GM19395 (cell line): ENCODE data around the gene AKR1B15.
"Not testable (repeated sequence)": the region's sequence is repeated elsewhere in the genome, so short reads cannot be mapped to it uniquely, and the experiment has no call there.

Source experiments
- ATAC-seq: cut with Tn5 transposase; IDR thresholded peaks from one replicate; pipeline ENCODE4 v1.9.1; 2021; ENCODE audit warnings: mild to moderate bottlenecking, moderate library complexity; ENCODE audit not compliant: unreplicated experiment

Gene AKR1B15

DNA sequence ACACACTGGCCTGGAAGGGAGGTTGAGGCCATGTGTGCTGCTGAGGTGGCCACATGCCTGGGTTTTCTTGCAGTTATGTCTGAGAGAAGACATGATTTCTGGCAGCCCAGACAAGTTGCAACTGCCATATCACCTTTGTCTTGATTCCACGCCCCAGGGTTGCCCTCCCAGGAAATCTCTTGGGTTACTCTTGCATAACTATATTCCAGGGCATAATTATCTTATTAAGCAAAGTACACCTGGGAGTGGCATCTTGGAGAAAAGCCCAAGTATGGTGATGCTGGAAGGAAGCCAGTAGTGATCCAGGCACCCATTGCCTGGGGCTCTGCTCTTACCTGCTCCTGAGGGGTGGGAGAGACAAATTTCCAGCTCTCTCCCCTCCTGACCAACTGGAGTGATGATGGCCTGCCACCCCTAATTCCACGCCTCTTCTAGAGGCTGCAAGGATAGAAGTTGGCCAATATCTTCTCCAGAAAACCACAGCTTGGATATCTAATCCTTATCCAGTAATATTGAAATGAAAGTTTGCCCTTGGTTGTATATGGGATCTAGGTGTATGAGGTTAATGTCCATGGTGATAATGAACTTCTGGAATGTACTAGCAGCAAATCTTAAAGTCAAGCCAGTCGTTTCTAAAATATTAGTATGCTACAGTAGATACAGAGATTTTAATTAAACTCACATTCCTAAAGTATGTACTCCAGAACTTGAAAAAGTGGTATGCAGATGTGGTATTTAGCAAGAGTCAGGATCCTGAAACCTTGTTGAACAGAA, 16.5 kb upstream of the AKR1B15 start:
- no peak for ATAC-seq

DNA sequence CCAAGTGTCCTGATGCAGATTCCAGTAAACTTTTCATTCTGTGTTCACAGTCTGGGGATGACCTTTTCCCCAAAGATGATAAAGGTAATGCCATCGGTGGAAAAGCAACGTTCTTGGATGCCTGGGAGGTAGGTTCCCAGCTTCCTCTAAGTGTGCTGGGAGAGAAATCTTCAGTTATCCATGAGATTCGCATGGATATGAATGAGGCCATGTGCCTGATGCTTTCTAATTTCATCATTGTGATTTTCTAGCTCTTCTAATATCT, 16.0 kb upstream of the AKR1B15 start:
- ATAC-seq, result no peak

DNA sequence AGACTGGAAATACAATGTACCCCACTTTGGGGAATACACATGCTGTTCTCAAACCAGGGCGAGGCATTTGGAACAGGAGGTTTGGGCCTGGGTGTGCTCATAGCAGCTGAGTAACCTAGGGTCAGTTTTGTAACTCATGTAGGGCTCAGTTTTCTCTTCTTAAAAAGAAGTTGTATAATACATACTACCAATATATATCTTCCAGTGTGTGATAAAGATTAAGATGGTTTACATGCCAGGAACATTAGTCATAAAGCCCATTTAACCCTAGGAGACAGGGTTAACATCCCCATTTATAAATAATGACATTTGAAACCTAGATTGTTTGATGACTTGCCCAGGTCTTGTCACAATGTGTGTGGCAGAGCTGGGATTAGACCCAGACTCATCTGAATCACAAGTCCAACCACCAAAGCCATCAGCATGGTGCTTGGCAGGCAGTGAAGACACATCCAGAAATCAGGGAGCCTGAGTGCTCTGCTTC, 15.6 kb upstream of the AKR1B15 start:
- no peak for ATAC-seq

DNA sequence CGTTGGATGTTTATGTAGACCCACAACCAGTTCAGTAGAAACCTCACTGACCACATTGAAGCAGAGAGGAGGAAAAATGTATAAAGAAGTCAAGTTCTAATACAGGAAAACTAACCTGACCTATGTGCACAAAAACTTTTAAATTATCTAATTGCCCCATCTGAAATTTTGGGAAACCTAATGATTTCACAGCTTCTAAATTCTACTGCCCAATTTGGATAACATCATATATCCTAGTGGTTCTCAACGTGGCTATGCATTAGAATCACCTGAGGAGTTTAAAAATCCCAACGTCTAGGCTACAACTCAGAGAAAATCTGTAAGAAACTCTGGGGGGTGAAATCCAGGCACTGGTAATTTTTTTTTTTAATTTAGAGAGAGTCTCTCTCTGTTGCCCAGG, 14.3 kb upstream of the AKR1B15 start:
- no peak for ATAC-seq

DNA sequence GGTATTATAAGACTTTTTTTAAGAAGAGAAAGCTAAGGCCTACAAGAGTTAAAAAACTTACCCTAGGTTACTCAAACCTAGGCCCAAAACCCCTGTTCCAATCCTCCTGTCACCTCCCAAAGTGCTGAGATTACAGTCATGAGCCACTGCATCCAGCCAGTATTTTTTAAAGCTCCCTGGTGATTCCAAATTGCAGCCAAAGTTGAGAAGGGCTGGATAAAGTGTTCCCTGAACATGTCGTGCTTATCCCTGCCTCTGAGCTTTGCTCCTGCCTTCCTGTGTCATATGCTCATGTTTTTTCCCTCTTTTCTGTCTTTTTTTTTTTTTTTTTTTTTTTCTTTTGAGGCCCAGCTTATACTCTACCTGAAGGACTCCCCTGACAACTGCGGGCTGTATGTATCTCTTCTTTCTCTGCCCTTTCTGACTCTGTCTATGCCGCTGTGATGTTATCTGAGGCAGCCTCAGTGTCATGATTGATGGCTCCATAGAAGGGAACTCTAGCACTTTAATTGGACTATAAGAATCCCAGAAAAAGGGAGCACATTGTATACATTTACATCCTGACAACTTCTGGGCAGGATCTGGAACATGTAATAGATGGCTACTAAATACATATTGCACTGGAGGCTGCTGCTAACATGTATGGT, 13.5 kb upstream of the AKR1B15 start:
- no peak for ATAC-seq

DNA sequence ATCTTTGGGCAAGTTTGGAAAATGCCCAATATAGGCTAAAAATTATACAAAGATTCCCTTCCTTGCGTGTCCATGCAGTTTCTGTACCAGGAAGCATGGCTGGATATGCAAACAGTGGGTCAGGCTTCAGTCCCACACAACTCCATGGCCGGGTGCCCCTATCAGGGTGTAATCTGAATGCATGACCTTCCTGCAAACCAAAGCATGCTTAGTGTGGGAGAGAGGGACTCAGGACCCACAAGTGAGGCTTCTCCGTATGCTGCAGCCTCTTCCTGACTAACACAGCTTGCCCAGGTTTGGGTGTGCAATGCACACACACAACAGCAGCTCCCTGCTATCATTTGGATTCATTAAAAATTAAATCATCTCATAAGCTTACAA, 13.0 kb upstream of the AKR1B15 start:
- ATAC-seq, result no peak

DNA sequence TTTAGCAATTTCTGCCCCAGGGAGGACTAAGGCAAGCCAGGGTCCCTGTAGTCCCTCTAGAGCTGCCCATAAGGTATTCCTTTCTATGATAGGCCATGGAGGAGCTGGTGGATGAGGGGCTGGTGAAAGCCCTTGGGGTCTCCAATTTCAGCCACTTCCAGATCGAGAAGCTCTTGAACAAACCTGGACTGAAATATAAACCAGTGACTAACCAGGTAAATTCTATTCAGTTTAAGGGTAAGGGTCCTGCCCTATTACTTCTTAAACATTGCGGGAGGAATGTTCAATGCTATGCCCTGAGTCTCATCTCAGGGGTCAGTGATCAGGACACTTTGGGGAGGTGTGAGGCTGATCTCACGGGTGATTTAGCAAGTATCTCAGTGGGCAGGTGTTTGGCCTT, 12.4 kb upstream of the AKR1B15 start:
- not testable (repeated sequence) for ATAC-seq

DNA sequence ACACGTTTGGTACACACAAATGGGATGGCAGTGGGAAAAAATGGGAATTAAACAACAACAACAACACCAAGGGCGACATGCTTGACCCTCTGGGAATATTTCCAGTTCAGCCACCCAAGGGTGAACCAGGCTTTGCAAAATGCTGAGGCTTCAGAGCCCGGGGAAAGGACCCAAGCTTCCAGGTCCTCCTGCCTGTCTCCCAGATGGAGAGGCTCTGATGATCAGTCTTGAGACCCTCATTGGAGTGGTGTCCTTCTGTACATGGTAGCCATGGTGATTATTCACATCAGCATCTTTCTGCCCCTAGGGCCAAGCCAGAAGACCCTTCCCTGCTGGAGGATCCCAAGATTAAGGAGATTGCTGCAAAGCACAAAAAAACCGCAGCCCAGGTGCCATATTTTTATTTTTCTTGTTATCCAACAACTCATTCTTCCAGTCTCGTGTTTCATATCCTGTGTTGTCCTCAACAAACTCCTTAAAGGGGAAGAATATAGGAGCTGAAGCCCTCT, 11.6 kb upstream of the AKR1B15 start:
- ATAC-seq, result not testable (repeated sequence)

DNA sequence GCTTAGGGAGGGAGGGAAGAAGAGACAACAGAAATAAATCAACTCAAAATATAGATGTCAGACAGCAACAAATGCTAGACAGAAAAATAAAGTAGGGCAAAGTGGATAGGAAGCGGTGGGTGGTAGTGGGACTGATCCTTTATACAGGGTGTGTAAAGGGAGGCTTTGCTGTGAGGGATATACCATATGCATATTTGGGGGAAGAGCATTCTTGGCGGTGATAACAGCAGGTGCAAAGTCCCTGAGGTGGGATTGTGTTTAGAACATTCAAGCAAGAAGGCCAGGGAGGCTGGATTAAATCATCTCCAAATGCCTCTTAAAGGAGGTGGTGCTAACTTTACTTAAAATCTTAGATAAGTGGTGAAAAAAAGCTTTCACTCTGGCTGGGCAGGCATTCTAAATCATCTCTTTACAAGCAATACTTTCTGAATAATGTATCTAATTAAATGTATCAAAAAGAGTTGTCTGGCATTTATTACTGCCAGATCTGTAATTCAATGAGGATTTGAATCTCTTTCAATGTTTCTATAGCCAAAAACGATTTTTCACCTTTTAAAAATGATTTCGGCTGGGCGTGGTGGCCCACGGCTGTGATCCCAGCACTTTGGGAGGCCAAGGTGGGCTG, 9.4 kb upstream of the AKR1B15 start:
- ATAC-seq, result no peak

DNA sequence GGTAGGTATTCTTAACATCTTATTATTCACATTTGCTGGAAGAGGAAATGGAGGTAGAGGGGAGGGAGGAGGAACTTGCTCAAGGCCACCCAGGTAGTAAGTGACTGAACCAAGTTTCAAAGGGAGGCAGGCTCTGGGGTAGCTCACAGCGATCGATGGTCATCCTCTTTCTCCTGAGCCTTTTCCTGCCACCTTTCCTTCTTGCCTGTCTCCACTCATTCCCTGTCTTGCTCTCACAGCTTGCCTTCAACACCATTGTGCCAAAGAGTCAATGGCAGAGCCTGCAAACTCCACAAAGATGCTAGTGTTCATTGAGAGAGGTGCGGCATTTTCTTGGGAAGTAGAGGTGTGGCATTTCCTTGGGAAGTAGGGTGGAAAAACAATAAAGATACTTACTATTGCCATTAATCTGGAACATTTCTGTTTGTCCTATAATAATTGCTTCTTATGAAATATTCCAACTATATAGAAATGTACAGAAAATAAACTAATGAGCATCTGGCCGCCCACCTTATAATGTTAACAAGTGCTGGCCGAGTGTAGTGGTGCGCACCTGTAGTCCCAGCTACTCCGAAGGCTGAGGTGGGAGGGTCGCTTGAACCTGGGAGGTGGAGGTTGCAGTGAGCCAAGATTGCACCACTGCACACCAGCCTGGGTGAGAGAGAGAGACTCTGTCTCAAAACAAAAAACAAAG, 7.3 kb upstream of the AKR1B15 start:
- ATAC-seq, result not testable (repeated sequence)

DNA sequence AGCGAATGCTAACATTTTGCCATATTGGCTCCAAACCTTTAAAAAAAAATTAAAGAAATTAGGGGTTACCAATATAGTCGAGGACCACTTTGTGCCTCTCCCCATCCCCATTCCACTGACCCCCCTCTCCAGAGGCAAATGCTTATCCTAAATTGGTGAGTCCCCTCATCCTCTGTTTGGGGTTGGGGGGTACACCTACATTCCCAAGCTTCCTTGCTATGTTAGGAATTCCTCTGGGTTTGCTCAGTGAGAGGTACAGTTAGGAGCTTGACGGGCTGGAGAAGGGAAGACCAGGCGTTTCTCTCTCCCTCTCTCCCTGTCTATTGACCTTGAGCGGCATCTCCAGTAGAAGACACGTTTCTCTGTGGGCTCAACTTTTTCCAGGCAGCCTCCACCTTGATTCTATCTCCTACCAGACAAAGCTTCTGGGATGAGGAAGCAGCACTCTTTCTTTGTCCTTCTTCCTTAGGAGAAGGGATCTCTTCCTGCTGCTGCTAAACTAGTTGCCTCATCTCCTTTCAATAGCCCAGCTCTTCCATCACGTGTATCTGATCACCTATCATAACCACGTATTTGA, 6.6 kb upstream of the AKR1B15 start:
- no peak for ATAC-seq

DNA sequence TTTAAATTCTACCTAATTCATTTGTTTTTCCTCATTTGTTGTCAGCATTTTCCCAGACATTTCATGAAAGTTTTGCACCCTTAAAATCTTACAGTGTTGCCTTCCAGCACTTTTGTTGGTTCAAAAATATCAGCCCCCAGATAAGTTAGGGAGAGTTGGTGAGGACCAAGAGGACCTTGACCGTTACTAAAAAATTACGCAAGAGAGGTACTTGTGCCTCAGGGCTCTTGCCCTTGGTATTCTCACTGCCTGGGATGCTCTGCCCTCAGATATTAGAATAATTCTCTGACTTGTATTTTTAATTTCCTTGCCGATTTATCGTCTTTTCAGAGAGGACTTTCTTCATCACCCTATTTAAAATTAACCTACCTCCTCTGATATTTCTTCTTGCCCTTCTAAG, 3.5 kb upstream of the AKR1B15 start:
- no peak for ATAC-seq

DNA sequence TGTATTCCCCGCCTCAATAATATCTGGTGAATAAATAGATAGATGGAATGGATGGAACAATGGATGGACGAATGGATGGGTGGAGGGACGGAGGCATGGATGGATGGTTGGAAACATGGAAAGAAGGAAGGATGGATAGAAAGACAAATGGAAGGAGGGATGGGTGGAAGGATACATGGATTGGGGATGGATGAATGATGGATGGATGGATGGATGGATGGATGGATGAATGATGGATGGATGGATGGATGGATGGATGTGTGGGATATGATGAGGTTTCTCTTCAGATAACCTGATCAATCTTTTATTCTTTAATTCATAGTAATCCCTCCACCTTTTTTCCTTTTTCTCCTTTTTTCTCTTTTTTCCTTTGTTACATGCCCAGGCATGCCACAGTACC, 3.0 kb upstream of the AKR1B15 start:
- no peak for ATAC-seq

DNA sequence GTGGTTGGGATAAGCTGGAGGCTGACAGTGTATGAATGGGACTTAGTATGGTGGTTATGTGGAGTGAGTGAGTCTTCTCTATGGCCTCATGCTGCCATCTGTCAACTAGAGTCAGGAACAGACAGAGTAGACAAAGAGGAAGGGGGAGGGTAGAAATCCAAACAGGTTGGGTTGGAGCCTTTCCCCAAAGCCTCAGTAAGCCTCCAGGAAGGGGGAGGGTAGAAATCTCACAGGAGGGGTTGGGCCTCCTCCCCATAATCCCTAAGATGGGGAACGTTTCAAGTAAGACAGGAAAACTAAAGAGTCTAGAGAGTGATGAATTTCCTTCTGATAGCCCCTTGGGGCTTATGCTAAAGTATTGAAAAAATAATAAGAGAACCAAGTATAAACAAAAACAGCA, 2.0 kb upstream of the AKR1B15 start:
- ATAC-seq, result no peak

DNA sequence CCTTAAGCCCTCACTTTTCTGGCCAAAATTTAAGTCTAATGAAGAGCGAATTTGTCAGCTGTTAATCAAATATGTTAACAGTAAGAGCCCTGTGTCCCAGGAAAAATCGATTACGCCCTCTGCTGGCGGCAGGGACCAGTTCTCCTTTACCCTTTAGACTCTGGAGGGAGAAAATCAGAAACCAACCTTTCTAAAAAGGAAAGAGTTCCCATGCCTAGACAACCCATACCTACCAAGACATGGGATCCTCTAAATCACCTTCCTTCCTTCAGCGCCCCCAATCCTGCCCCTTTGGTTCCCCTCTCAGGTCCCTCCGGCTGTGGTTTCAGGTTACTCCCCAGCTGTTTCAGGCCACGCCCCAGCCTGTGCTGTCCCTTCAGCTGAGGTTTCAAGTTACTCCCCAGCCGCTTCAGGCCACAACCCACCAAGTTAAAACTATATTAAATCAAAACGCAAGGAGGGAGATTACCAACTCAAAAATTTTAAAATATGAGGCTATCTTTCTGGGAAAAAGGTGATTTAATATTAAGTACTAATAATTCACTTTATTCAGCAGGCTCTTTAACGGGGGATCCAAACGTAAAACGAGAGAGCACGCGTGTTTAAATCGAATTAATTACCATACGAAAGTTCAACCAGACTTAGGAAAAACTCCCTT, 1.4 kb upstream of the AKR1B15 start:
- peak; percentile 91 for ATAC-seq

DNA sequence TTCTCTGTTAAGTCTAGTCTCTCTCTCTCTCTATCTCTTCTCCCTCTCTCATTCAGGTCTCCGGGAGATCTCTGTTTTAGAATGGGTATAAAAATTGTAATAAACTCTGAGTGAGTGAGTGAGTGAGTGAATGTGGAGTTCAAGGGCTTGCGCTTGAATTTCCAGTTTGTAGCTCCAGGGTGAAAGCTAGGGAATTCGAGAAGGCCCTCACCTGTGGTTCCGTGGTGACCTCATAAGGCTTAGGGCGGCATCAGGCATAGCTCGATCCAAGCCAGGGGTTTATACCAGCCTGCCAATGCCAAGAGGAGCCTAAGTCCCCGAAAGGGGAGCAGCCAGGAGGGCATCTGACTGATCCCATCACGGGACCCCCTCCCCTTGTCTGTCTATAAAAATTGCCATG, 456 bp downstream of the AKR1B15 start:
- ATAC-seq, result no peak

DNA sequence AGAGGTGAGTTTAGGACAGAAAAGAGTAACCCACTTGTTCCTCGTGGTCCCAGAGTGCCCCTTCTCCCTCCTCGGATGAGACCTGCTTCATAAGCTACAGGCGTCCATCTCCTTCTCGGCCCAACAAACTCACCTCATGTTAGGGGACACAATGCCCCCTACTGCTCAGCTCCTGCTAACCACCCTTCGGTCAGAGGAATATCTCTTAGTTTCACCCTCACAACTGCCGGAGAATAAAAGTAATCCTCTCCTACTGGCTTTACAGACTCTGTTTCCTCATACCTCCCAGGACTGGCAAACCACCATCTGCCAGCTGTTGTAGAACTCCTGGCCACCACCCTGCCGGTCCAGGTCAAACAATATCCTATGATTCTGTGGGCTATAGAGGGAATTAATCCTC, 3.2 kb downstream of the AKR1B15 start:
- ATAC-seq, result no peak

DNA sequence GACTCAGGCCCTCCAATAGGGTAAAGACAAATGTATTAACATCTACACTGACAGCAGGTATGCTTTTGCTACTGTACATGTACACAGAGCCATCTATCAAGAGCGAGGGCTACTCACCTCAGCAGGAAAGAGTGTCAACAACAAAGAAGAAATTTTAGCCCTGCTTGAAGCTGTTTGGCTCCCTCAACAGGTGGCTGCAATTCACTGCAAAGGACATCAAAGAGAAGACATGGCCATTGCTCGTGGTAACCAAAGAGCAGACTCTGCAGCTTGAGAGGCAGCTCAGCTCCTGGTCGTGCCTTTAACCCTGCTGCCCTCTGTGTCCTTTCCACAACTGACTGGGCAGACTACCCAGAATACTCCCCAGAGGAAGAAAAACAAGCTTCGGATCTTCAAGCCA, 5.1 kb downstream of the AKR1B15 start:
- no peak for ATAC-seq

DNA sequence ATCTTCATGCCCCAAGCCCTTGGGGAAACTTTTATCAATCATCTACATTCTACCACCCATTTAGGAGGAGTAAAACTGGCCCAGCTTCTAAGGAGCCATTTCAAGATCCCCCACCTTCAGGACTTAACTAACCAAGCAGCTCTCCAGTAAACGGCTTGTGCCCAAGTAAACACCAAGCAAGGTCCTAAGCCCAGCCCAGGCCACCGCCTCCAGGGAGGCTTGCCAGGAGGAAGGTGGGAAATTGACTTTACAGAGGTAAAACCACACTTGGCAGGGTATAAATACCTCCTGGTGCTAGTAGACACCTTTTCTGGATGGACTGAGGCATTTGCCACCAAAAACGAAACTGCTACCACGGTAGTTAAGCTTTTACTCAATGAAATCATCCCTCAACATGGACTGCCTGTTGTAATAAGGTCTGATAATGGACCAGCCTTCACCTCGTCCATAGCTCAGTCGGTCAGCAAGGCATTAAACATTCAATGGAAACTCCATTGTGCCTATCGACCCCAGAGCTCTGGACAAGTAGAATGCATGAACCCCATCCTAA, 5.6 kb downstream of the AKR1B15 start:
- no peak for ATAC-seq

DNA sequence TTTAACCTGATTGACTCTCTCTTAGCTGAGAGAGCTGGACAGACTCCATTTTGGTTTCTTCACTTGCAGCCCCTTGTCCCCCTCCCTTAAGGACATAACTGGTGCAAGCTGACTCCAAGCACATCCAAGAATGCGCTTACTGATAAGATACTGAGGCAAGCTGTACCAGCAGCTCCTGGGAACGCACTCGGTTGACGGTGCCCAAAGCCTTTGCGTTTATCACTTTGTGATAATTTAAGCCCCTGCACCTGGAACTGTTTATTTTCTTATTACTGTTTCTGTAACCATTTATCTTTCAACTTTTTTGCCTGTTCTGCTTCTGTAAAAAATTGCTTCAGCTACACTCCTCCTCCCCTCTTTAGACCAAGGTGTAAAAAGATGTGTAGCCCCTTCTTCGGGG, 8.5 kb downstream of the AKR1B15 start:
- ATAC-seq, result no peak
